ENCODE measurements around the gene OLIG2. TPM values are rescaled to one million over a fixed set of nuclear protein-coding genes. Genes with fewer than 3 reads are reported as not detected.

OLIG2 gene
- total RNA-seq, 2 experiments from 2014 or later, result not detected

DNA sequence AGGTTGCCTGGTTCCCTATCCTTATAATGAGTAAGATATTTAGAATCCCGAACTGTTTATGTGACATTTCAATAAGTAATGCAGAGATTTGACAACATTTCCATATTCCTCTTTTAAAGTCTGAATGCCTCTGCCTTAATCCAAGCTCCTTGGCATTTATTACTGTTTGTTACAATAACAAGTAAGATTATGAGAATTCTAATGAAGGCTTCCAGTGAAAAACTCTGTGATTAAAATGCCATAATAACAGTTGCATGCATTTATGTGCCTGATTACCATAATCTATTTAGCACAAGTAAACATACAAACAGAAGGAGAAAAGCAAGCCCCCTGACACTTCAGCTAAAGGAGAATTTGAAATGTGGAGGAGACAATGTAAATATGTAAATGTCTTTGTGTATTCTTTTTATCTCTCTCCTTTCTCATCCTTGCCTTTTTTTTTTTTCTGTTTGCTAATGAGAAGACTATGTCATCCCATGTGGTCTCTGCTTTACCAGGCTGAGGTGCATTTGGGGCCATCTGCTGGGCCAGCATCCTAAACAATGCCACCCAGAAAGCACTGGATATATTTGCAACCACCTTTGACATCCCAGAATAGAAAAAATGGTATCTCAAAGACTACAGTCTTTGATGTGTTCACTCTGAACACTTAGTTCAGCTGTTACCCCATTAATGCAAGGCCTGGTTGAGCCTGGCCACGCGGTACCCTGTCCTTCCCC lies 17.2 kb upstream of the OLIG2 start:
- ATAC-seq, result no peak
- no peaks in the 10 kb centered on the region for H3K36me3 Mint-ChIP-seq (ENCODE audit: low read depth)
- POLR2A ChIA-PET, result no interaction called here
- H3K27me3 Mint-ChIP-seq (ENCODE audit: low read depth), result peaks cover 34% of the 10 kb centered on the region
- no peak for DNase-seq
- no peak overlapping the region for H3K27ac Mint-ChIP-seq
- H3K4me1 Mint-ChIP-seq (ENCODE audit: low read depth), result no peaks in the 10 kb centered on the region
- CTCF ChIA-PET, result interaction anchor here (1.3 to 2.1 kb wide), 3 partner anchors 14 to 119 kb away, joined by 3 to 4 read pairs (median 4); no protein-coding TSS in a partner anchor
- no peaks in the 10 kb centered on the region for H3K9me3 Mint-ChIP-seq (ENCODE audit: insufficient read depth)
- no peak overlapping the region for H3K4me3 Mint-ChIP-seq

DNA sequence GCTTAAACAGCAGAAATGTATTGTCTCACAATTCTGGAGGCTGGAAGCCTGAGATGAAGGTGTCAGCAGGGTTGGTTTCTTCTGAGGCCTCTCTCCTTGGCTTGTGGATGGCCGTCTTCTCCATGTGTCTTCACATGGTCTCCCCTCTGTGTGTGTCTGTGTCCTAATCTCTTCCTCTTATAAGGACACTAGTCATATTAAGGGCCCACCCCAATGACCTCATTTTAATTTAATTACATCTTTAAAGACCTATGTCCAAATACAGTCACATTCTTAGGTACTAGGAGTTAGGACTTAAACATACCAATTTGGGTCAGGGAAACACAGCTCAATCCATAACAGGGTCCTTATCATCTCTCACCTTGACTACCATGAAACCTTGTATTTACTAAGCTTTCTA lies 14.8 kb upstream of the OLIG2 start:
- ATAC-seq, result no peak
- H3K27me3 Mint-ChIP-seq (ENCODE audit: low read depth), result peaks cover 42% of the 10 kb centered on the region
- H3K27ac Mint-ChIP-seq, result no peak overlapping the region
- no peaks in the 10 kb centered on the region for H3K9me3 Mint-ChIP-seq (ENCODE audit: insufficient read depth)
- no peak overlapping the region for H3K4me3 Mint-ChIP-seq
- no peaks in the 10 kb centered on the region for H3K4me1 Mint-ChIP-seq (ENCODE audit: low read depth)
- no peaks in the 10 kb centered on the region for H3K36me3 Mint-ChIP-seq (ENCODE audit: low read depth)
- DNase-seq, result no peak
- CTCF ChIA-PET, result no interaction called here
- POLR2A ChIA-PET, result no interaction called here

DNA sequence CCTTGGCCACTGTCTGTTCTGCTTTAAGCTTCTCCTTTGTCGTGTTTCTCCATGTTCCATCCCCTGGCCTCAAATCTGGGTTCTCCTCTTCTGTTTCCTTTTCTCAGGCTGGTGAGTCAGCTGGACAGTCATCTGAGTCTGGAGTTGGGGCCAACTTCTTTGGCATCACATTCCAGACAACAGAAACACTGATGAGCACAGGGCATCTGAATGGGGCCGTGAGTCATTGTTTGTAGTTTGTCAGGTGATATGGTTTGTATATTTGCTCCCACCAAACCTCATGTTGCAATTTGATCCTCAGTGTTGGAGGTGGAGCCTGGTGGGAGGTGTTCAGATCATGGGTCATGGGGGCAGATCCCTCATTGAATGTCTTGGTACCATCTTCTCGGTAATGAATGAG lies 14.3 kb upstream of the OLIG2 start:
- ChIA-PET CTCF (no interaction called here), POLR2A (no interaction called here)
- no peak overlapping the region for H3K4me3 Mint-ChIP-seq
- ATAC-seq (no peak), DNase-seq (no peak)
- H3K9me3 Mint-ChIP-seq (ENCODE audit: insufficient read depth), result no peaks in the 10 kb centered on the region
- peaks cover 46% of the 10 kb centered on the region for H3K27me3 Mint-ChIP-seq (ENCODE audit: low read depth)
- no peak overlapping the region for H3K27ac Mint-ChIP-seq
- H3K4me1 Mint-ChIP-seq (ENCODE audit: low read depth), result no peaks in the 10 kb centered on the region
- no peaks in the 10 kb centered on the region for H3K36me3 Mint-ChIP-seq (ENCODE audit: low read depth)

DNA sequence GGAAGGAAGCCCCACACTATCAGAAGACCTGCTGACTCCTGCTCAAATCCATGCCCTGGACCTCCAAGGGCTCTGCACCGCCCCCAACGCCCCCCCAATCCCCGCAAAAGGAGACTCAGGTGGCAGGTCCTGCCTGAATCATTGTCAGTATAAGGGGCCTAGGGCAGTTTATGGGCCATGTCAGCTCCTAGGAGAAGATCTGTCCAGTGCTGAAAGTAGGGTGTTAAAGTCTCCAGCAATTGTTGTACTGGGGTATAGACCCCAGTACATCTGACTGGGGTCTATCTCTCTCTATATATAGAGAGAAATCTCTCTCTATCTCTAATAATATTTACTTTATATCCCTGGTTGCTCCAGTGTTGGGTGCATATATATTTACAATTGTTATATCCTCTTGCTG lies 12.1 kb upstream of the OLIG2 start:
- H3K27ac Mint-ChIP-seq, result no peak overlapping the region
- no peak for DNase-seq
- CTCF ChIA-PET, result no interaction called here

DNA sequence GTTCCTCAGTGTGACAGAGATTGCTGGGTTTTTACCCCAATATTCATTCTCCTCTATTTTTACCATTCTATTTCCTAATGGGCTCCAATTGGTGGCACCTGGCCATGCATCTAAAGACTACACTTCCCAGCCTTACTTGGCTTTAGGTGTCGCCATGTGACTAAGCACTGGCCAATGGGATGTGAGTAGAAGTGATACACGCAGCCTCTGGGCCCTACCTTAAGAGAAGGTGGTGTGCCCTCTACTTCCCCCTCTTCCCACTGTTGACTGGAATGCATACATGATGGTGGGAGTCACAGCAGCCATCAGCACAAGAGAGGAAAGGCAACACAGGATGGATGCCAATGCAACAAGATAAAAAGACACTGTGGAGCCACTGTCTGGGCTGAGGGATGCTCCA lies 11.4 kb upstream of the OLIG2 start:
- ATAC-seq, result no peak
- POLR2A ChIA-PET, result no interaction called here
- H3K36me3 Mint-ChIP-seq (ENCODE audit: low read depth), result no peaks in the 10 kb centered on the region
- CTCF ChIA-PET, result no interaction called here
- H3K27ac Mint-ChIP-seq, result no peak overlapping the region
- H3K27me3 Mint-ChIP-seq (ENCODE audit: low read depth), result peaks cover 59% of the 10 kb centered on the region
- H3K4me1 Mint-ChIP-seq (ENCODE audit: low read depth), result peaks cover 2% of the 10 kb centered on the region
- no peak for DNase-seq
- H3K4me3 Mint-ChIP-seq, result no peak overlapping the region
- no peaks in the 10 kb centered on the region for H3K9me3 Mint-ChIP-seq (ENCODE audit: insufficient read depth)

More for the DNA sequence above, 12.1 kb upstream of the OLIG2 start:
- ATAC-seq, result no peak
- Mint-ChIP-seq H3K9me3 (ENCODE audit: insufficient read depth) (no peaks in the 10 kb centered on the region), H3K4me3 (no peak overlapping the region), H3K27me3 (ENCODE audit: low read depth) (peaks cover 55% of the 10 kb centered on the region), H3K4me1 (ENCODE audit: low read depth) (no peaks in the 10 kb centered on the region), H3K36me3 (ENCODE audit: low read depth) (no peaks in the 10 kb centered on the region)
- POLR2A ChIA-PET, result no interaction called here

DNA sequence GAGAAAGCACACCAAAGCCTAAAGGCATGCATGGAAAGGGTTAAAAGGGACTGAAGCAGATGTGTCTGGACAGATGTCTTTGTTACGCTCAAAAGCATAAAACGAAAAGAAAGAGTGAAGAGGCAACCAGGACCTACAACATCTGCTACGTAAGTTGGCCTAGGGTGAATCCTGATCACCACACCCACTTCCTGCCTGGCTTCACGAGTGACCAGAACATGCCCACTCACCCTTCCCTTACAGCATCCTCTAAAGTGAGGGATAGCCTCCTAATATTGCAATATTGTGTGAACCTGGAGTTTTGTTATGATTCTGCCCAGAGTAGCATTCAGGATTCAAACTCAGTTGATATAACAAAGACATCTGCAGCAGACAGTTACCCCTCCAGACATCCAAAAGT lies 10.6 kb upstream of the OLIG2 start:
- Mint-ChIP-seq H3K4me1 (ENCODE audit: low read depth) (peaks cover 6% of the 10 kb centered on the region), H3K27me3 (ENCODE audit: low read depth) (peaks cover 64% of the 10 kb centered on the region), H3K36me3 (ENCODE audit: low read depth) (no peaks in the 10 kb centered on the region), H3K4me3 (no peak overlapping the region), H3K27ac (no peak overlapping the region), H3K9me3 (ENCODE audit: insufficient read depth) (no peaks in the 10 kb centered on the region)
- ATAC-seq (no peak), DNase-seq (no peak)
- POLR2A ChIA-PET, result no interaction called here
- CTCF ChIA-PET, result no interaction called here

DNA sequence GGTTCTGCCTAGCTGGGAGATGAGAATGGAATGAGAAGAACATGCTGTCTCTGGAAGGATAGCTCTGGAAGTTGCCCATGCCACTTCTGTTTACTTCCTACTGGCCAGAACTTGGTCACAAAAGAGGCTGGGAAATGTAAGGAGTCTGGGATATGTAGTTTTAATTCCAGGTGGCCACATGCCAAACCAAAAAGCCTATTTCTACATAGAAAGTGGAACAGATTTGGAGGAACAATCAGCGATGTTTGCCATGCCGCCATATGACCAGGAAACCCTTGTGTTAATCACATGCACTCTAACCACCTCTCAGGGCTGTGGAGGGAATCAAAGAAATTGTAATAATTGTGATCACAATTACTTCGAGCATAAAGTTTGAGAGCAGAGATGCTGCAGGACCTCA lies 10.0 kb upstream of the OLIG2 start:
- ATAC-seq (no peak), DNase-seq (no peak)
- Mint-ChIP-seq H3K9me3 (ENCODE audit: insufficient read depth) (no peaks in the 10 kb centered on the region), H3K4me1 (ENCODE audit: low read depth) (peaks cover 11% of the 10 kb centered on the region), H3K4me3 (no peak overlapping the region), H3K27ac (no peak overlapping the region), H3K36me3 (ENCODE audit: low read depth) (no peaks in the 10 kb centered on the region), H3K27me3 (ENCODE audit: low read depth) (peaks cover 65% of the 10 kb centered on the region)
- ChIA-PET CTCF (no interaction called here), POLR2A (no interaction called here)

DNA sequence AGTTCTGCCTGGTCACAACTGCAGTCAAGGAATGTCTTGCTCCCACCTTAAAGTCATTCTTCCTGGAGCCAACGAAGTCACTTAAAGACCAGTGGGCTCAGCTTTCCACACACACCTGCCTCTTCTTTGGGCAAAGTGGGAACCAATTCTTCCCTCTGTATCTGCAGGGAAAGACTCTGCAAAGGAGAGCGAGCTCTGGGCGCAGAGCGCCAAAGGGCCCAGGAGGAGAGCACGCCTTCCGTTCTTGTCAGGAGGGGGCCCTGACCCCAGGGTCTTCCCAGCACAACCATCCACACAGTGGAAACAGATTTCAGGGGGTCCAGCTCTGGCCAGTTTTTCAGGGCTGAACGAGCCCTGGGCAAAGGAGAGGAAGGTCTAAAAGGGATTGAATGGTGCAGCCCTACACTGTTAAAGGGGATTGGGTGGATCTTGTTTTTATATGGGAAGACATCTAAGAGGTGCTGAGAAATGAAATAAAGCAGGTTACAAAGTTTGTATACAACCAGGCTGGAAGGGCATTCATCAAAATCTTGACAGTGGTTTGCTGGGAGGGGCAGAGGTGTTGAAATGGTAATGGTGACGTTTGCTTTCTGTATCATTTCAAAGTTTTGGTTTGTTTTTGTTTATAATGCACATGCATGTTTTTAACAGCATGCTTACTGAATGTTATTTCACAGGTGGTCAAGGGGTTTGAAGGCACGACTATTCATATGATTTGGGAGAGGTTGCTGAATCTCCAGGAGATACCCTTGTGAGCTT lies 6.8 kb upstream of the OLIG2 start:
- H3K9me3 Mint-ChIP-seq (ENCODE audit: insufficient read depth), result no peaks in the 10 kb centered on the region
- ChIA-PET CTCF (no interaction called here), POLR2A (no interaction called here)
- no peak overlapping the region for H3K4me3 Mint-ChIP-seq
- H3K4me1 Mint-ChIP-seq (ENCODE audit: low read depth), result peaks cover 20% of the 10 kb centered on the region
- no peaks in the 10 kb centered on the region for H3K36me3 Mint-ChIP-seq (ENCODE audit: low read depth)
- peaks cover 78% of the 10 kb centered on the region for H3K27me3 Mint-ChIP-seq (ENCODE audit: low read depth)
- H3K27ac Mint-ChIP-seq, result no peak overlapping the region
- no peak for ATAC-seq
- DNase-seq, result no peak

DNA sequence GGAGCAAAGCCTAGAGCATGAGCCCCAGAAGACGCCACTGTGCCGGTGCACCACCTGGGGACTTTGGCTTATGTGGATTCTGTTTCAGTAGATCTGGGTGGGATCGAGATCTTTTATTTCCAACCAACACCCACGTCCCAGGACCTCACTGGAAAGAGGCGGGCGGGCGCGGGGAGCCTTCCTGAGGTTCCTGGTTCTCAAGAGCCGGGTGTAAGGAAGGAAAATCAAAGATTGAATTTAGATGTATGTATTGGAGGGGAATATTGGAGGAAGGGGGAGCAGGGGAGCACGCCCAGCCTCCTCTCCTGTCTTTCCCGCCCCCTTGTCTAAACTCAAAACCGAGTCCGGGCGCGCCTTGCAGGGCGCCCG lies 6.2 kb upstream of the OLIG2 start:
- POLR2A ChIA-PET, result no interaction called here
- Mint-ChIP-seq H3K36me3 (ENCODE audit: low read depth) (no peaks in the 10 kb centered on the region), H3K4me3 (no peak overlapping the region), H3K27me3 (ENCODE audit: low read depth) (peaks cover 85% of the 10 kb centered on the region), H3K9me3 (ENCODE audit: insufficient read depth) (no peaks in the 10 kb centered on the region), H3K27ac (no peak overlapping the region), H3K4me1 (ENCODE audit: low read depth) (peaks cover 25% of the 10 kb centered on the region)
- ATAC-seq (no peak), DNase-seq (no peak)
- CTCF ChIA-PET, result no interaction called here

DNA sequence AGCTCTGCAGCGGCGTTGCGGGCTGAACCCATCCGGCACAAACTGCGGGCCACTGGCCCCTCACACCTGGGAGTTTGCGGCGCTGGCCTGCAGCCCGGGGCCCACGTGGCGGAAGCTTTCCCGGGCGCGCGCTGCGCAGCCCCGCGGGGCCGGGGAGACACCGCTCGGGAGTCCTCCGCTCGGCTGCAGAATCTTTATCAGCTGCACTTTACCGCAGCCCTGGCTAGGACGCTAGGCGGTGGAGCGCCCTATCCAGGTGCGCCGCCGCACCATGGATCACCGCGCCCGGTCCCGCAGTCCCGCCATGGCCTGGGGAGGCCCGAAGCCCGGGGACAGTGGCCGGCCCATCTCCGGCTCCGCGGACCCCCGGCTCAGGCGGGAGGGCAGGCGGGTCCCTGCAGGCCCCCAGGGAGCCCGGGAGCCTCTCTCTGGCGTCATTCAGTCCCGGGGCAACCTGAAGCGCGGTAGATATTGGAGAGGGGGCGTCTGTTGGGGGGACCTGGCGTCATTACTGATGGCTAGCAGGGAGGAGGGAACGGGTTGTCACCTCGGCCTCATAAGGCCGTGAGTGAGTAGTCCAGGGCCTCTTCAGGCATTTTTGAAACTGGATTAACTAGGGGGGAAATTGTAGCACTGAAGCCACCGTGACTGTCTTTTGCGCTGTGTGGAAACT lies 5.7 kb upstream of the OLIG2 start:
- CTCF ChIA-PET, result no interaction called here
- Mint-ChIP-seq H3K27ac (no peak overlapping the region), H3K36me3 (ENCODE audit: low read depth) (no peaks in the 10 kb centered on the region), H3K4me1 (ENCODE audit: low read depth) (peaks cover 27% of the 10 kb centered on the region), H3K27me3 (ENCODE audit: low read depth) (peaks cover 88% of the 10 kb centered on the region), H3K9me3 (ENCODE audit: insufficient read depth) (no peaks in the 10 kb centered on the region), H3K4me3 (peak overlapping the region; percentile 15)
- ATAC-seq (peak; percentile 64), DNase-seq (no peak)
- POLR2A ChIA-PET, result no interaction called here

DNA sequence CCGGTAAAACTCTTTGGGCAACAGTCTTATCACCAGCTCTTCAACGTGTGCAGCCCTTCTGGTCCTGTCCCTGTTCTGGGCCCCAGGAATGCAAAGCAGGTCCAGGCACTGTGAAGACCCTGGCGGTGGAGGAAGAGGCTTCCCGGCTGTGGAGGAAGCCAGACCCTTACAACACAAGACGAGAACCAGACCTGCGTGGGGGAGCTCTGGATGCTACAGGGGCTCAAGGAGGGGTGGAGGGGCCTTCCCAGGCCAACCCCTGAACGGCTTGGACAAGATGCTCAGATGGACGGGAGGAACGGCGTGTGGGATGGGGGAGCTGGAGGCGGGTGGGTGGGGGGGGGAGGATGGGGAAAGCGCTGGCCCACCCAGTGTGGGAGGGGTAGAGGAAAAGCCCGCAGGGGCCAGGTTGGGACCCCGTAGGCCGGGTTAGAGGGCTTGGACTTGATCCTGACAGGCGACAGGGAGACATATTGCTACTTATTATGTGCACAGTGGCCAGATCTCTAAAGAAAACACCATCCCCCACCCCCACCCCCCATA lies 5.1 kb upstream of the OLIG2 start:
- no peak overlapping the region for H3K27ac Mint-ChIP-seq
- peak overlapping the region; percentile 15 for H3K4me3 Mint-ChIP-seq

DNA sequence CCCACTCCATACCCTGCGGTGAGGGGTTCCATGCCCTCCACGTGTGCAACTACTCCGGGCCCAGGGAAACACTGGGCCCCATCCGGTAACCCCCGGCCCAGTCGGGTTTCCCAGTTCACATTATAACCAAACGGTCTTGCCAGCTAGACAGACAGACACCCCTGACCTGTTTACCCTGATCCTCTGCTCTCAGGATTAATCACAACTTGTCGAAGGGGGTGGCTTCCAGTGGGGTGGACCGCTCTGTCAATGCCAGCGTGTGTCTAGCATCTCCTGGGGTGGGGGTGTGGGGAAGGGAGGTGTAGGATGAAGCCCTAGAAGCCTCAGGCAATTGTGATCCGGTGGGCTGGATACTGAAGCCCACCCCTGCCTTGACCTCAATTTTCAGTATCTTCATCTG lies 4.6 kb upstream of the OLIG2 start:
- Mint-ChIP-seq H3K9me3 (ENCODE audit: insufficient read depth) (no peaks in the 10 kb centered on the region), H3K36me3 (ENCODE audit: low read depth) (peaks cover under 1% of the 10 kb centered on the region), H3K4me1 (ENCODE audit: low read depth) (peaks cover 31% of the 10 kb centered on the region), H3K4me3 (no peak overlapping the region), H3K27ac (no peak overlapping the region), H3K27me3 (ENCODE audit: low read depth) (peaks cover 89% of the 10 kb centered on the region)
- ATAC-seq (no peak), DNase-seq (no peak)
- POLR2A ChIA-PET, result no interaction called here
- CTCF ChIA-PET, result no interaction called here

More for the DNA sequence above, 5.1 kb upstream of the OLIG2 start:
- Mint-ChIP-seq H3K27me3 (ENCODE audit: low read depth) (peaks cover 88% of the 10 kb centered on the region), H3K4me1 (ENCODE audit: low read depth) (peaks cover 27% of the 10 kb centered on the region), H3K9me3 (ENCODE audit: insufficient read depth) (no peaks in the 10 kb centered on the region), H3K36me3 (ENCODE audit: low read depth) (no peaks in the 10 kb centered on the region)
- ChIA-PET CTCF (no interaction called here), POLR2A (no interaction called here)
- ATAC-seq, result no peak
- DNase-seq, result no peak

Measured in activated CD8-positive, alpha-beta T cell treated with anti-CD3 and anti-CD28 coated beads, Interleukin-2, amount 10 ng/mL, durations not matched to agents 7 days and 5 days (primary cell).